K562 (cell line): ENCODE measurements around the gene CIAO3. TPM values are rescaled to one million over a fixed set of nuclear protein-coding genes. Genes with fewer than 3 reads are reported as not detected.

Experiments
- ATAC-seq: fragments of 200-7000 bp; cut with Tn5 transposase; 3 replicates; pipeline ENCODE4 v1.9.1; 2020; ENCODE audit warnings: moderate library complexity
- BruUV-seq: library from RNA; stranded (reverse); fragments of 400-500 nt; replicated peaks from 2 replicates; lab custom pipeline; 2021; lab: Mats Ljungman, UMichigan
- CTCF ChIA-PET: fragments of 300-600 bp; formaldehyde crosslinking; extraction: SDS; loops from one replicate; lab custom pipeline; 2021; ENCODE audit warnings: low intra/inter-chr PET ratio; lab: Yijun Ruan, JAX
- POLR2A ChIA-PET: fragments of 300-600, 350-650 bp; sonication (Branson Sonifier 250); formaldehyde crosslinking; extraction: SDS; loops from one replicate; lab custom pipeline; 2021; ENCODE audit warnings: antibody characterized with exemption, inconsistent platforms; lab: Yijun Ruan, JAX
- DNase-seq, 4 experiments: peaks; one replicate each; pipeline versions ENCODE4 v3.0.0 to v3.0.0-alpha.2; 2011 to 2018; ENCODE audit warnings: low spot score in 3 of 4, mixed read lengths in 3 of 4; ENCODE audit errors: extremely low read depth in 1 of 4
- FAIRE-seq: peaks from 2 replicates; lab custom pipeline; 2011; peaks lifted over from hg19 to GRCh38; lab: Jason Lieb, UNC
- H2AFZ ChIP-seq: 2 replicates; pipeline ENCODE4 v1.6.0; 2011; ENCODE audit warnings: low read depth, low read length, control low read depth, inconsistent platforms
- H3K27ac ChIP-seq: fragments of 200-600 bp; 3 replicates; pipeline ENCODE4 v1.8.0; 2011; ENCODE audit warnings: low read depth, mild to moderate bottlenecking, control low read depth, inconsistent platforms, low read length, moderate library complexity, mixed read lengths; ENCODE audit errors: extremely low read depth
- H3K27me3 ChIP-seq, 2 experiments: fragments of 300-600 bp in 1 of 2; 2 replicates in 1 of 2; 3 replicates in 1 of 2; pipeline versions ENCODE4 v1.6.0 to v1.8.0; 2011; ENCODE audit warnings: inconsistent platforms in 2 of 2, low read length in 2 of 2, mild to moderate bottlenecking in 1 of 2, mixed read lengths in 1 of 2, moderate library complexity in 1 of 2; ENCODE audit not compliant: control insufficient read depth in 2 of 2, insufficient read depth in 2 of 2
- H3K36me3 ChIP-seq: fragments of 300-600 bp; 3 replicates; pipeline ENCODE4 v1.8.0; 2011; ENCODE audit warnings: mild to moderate bottlenecking, low read length, inconsistent platforms; ENCODE audit not compliant: control insufficient read depth, insufficient read depth
- H3K4me1 ChIP-seq, 2 experiments: fragments of 200-600 bp in 1 of 2; replicated peaks in 1 of 2; 2 replicates in 1 of 2; 3 replicates in 1 of 2; pipeline versions ENCODE4 v1.5.1 to v1.8.0; 2011; ENCODE audit warnings: inconsistent platforms in 2 of 2, low read length in 2 of 2, mild to moderate bottlenecking in 1 of 2, mixed read lengths in 1 of 2, moderate library complexity in 1 of 2; ENCODE audit not compliant: control insufficient read depth in 2 of 2, insufficient read depth in 2 of 2
- H3K4me2 ChIP-seq: 2 replicates; pipeline ENCODE4 v1.6.1; 2011; ENCODE audit warnings: low read length, control low read depth, inconsistent platforms, mixed read lengths; ENCODE audit not compliant: insufficient read depth
- H3K4me3 ChIP-seq: fragments of 200-600 bp; sonication (generic), shearing (Covaris generic); 2 replicates; pipeline ENCODE4 v1.5.1; 2016; ENCODE audit warnings: control low read depth, inconsistent platforms
- H3K79me2 ChIP-seq: fragments of 200-600 bp; 3 replicates; pipeline ENCODE4 v1.8.0; 2011; ENCODE audit warnings: low read length, inconsistent platforms; ENCODE audit not compliant: control insufficient read depth, insufficient read depth
- H3K9ac ChIP-seq, 2 experiments: 2 replicates each; pipeline versions ENCODE4 v1.6.0 to v1.6.1; 2011; ENCODE audit warnings: low read depth in 2 of 2, low read length in 2 of 2, control low read depth in 1 of 2, inconsistent platforms in 1 of 2, mild to moderate bottlenecking in 1 of 2, mixed read lengths in 1 of 2; ENCODE audit not compliant: insufficient read depth in 1 of 2
- H3K9me1 ChIP-seq: one replicate; pipeline ENCODE4 v1.6.0; 2011; ENCODE audit warnings: inconsistent platforms, mild to moderate bottlenecking, low read length, moderate library complexity; ENCODE audit not compliant: control insufficient read depth, insufficient read depth
- H3K9me3 ChIP-seq: replicated peaks from 2 replicates; pipeline ENCODE4 v1.5.1; 2011; ENCODE audit warnings: low read depth, low read length, inconsistent platforms; ENCODE audit not compliant: control insufficient read depth, insufficient read depth
- H4K20me1 ChIP-seq: replicated peaks from 2 replicates; pipeline ENCODE4 v1.6.1; 2011; ENCODE audit warnings: low read length, inconsistent platforms, mixed read lengths; ENCODE audit not compliant: control insufficient read depth, insufficient read depth
- WGBS: fragments of 100-300 bp; shearing (Covaris generic); methylation state at CpG from one replicate; pipeline ENCODE4 v1.1.6; 2016; ENCODE audit warnings: low coverage, mixed read lengths; ENCODE audit not compliant: insufficient coverage; ENCODE audit errors: missing lambda C conversion rate; 5-methylcytosine and 5-hydroxymethylcytosine counted together
- in situ Hi-C: fragments of 300-500 bp; cut with MboI; formaldehyde crosslinking; loops from 4 replicates; pipeline ENCODE4 v1.15.0; 2018; ENCODE audit warnings: inconsistent platforms, mixed read lengths
- intact Hi-C: fragments of 100-400 bp; cut with micrococcal nuclease; formaldehyde crosslinking; loops from 2 replicates; pipeline ENCODE4 v1.14.2; 2022
- polyA plus RNA-seq, 8 experiments: library from polyadenylated mRNA; depleted of rRNA in 4 of 8; stranded (reverse) in 5 of 8; unstranded in 3 of 8; fragments of >200 nt; fragmentation: Nextera tagmentation in 2 of 8; fragmentation: Illumina TruSeq in 1 of 8; extraction: Ambion mirVana in 2 of 8; extraction: Trizol in 1 of 8; gene quantifications; 2 replicates each; pipeline versions ENCODE4 v1.2.1 to v1.2.3, GENCODE V29; 2011 to 2014; ENCODE audit warnings: inconsistent platforms in 1 of 8, missing spikeins in 1 of 8
- total RNA-seq, 7 experiments: library from RNA; depleted of rRNA in 6 of 7; stranded (reverse); fragments of >200 nt in 6 of 7; fragmentation: Illumina TruSeq in 2 of 7; extraction: Trizol in 2 of 7; gene quantifications; 2 replicates each; pipeline versions ENCODE4 v1.2.1 to v1.2.3, GENCODE V29; 2011 to 2021; ENCODE audit warnings: low replicate concordance in 1 of 7
- TF ChIP-seq, protein P1 (sequence below): fragments of 450-650 bp; formaldehyde crosslinking; IDR thresholded peaks from 2 replicates; pipeline ENCODE4 v1.4.0; 2022; ENCODE audit warnings: mild to moderate bottlenecking, moderate library complexity
- TF ChIP-seq, protein P2 (sequence below): fragments of 200-800 bp; sonication (Bioruptor generic); IDR thresholded peaks from 2 replicates; pipeline ENCODE4 v1.6.1; 2017; ENCODE audit warnings: missing genetic modification characterization, missing compliant biosample characterization

CIAO3 gene
- total and polyA plus RNA-seq, 9 of the 15 experiments (the other 6 are each of a cell fraction or from before 2014, with no cell fraction given) = 2.2 to 35.6 (median 18.7) TPM

DNA sequence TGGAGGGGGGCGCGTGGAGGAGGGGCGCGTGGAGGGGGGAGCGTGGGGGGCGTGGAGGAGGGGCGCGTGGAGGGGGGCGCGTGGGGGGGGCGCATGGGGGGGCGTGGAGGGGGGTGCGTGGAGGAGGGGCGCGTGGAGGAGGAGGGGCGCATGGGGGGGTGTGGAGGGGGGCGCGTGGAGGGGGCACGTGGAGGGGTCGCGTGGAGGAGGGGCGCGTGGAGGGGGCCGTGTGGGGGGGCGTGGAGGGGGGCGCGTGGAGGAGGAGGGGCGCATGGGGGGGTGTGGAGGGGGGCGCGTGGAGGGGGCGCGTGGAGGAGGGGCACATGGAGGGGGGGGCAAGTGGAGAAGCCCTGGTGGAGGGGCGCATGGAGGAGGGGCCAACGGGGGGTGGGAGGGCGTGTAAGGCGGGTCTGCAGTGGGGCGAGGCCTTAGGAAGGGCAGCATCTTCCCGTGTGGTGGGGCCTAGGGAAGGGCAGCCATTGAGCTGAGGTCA is 27.0 kb upstream of the CIAO3 start:
- Histone ChIP-seq H3K9ac (no peak overlapping the region), H4K20me1 (0 out of 2 replicates have a peak, but pooled peaks cover 3% of the 10 kb centered on the region), H3K9me1 (no peaks in the 10 kb centered on the region), H3K79me2 (no peaks in the 10 kb centered on the region), H3K4me1 (peaks cover 0 to 69% of the 10 kb centered on the region in 2 experiments; a peak in 2 of 5 replicates), H3K27ac (no peak overlapping the region), H3K9me3 (no peaks in the 10 kb centered on the region), H3K36me3 (no peaks in the 10 kb centered on the region), H3K4me2 (no peak overlapping the region), H2AFZ (no peak overlapping the region), H3K27me3 (peaks cover 0 to 6% of the 10 kb centered on the region in 2 experiments; a peak in 1 of 5 replicates), H3K4me3 (no peak overlapping the region)
- CTCF ChIA-PET = no interaction called here
- POLR2A ChIA-PET = interaction anchor here (0.6 to 0.9 kb wide), 2 partner anchors 9 to 21 kb away, joined by 3 read pairs; partner anchors contain the start of genes CHTF18 and RPUSD1
- DNase-seq (no peak), ATAC-seq (no peak), FAIRE-seq (no peak)
- no TSS peak for BruUV-seq
- TF ChIP-seq, protein P1, sequence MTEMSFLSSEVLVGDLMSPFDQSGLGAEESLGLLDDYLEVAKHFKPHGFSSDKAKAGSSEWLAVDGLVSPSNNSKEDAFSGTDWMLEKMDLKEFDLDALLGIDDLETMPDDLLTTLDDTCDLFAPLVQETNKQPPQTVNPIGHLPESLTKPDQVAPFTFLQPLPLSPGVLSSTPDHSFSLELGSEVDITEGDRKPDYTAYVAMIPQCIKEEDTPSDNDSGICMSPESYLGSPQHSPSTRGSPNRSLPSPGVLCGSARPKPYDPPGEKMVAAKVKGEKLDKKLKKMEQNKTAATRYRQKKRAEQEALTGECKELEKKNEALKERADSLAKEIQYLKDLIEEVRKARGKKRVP (CRISPR knock-in tag) = no peak
- TF ChIP-seq, protein P2, sequence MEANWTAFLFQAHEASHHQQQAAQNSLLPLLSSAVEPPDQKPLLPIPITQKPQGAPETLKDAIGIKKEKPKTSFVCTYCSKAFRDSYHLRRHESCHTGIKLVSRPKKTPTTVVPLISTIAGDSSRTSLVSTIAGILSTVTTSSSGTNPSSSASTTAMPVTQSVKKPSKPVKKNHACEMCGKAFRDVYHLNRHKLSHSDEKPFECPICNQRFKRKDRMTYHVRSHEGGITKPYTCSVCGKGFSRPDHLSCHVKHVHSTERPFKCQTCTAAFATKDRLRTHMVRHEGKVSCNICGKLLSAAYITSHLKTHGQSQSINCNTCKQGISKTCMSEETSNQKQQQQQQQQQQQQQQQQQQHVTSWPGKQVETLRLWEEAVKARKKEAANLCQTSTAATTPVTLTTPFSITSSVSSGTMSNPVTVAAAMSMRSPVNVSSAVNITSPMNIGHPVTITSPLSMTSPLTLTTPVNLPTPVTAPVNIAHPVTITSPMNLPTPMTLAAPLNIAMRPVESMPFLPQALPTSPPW (CRISPR knock-in tag) = peak; percentile 34; the same call in 1 of the 2 replicates
- intact Hi-C loops = no loop called here
- in situ Hi-C loops = no loop called here
- WGBS = 0% methylated on average over 1 of the region's 38 CpGs
